HTERT RPE-1 (cell line): Measurements from ENCODE around the gene POLR1A.

Experiments
- in situ Hi-C: fragments of 300-500 bp; cut with MboI; formaldehyde crosslinking; loops from 4 replicates; pipeline ENCODE4 v1.14.3; 2020; ENCODE audit warnings: low sequenced_read_pairs

Gene POLR1A

DNA sequence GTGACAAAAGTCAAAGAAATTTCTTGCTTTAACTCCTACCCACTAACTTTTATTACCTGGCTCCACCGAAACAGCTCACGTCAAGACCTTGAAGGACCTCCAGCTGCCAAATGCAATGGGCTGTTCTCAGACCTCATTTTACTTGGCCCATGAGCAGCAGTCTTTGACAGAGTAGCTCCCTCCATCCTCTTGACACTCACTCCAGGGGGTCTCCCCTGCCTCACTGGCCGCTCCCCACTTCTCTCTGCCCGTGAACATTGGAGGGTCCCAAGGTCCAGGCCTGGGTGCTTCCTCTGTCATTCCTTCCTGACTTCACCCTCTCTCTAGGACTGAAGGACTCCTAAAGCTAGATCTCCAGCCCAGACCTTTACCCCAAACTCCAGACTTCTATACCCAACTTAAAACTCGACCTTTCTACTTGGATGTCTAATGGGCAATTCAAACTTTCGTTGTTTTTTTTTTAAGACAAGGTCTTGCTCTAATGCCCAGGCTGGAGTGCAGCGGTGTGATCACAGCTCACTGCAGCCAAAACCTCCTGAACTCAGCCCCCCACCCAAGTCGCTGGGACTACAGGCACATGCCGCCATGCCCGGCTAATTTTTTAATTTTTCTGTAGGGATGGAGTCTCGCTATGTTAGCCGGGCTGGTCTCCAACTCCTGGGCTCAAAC lies 124.0 kb downstream of the POLR1A start:
- in situ Hi-C loops, result no loop called here

DNA sequence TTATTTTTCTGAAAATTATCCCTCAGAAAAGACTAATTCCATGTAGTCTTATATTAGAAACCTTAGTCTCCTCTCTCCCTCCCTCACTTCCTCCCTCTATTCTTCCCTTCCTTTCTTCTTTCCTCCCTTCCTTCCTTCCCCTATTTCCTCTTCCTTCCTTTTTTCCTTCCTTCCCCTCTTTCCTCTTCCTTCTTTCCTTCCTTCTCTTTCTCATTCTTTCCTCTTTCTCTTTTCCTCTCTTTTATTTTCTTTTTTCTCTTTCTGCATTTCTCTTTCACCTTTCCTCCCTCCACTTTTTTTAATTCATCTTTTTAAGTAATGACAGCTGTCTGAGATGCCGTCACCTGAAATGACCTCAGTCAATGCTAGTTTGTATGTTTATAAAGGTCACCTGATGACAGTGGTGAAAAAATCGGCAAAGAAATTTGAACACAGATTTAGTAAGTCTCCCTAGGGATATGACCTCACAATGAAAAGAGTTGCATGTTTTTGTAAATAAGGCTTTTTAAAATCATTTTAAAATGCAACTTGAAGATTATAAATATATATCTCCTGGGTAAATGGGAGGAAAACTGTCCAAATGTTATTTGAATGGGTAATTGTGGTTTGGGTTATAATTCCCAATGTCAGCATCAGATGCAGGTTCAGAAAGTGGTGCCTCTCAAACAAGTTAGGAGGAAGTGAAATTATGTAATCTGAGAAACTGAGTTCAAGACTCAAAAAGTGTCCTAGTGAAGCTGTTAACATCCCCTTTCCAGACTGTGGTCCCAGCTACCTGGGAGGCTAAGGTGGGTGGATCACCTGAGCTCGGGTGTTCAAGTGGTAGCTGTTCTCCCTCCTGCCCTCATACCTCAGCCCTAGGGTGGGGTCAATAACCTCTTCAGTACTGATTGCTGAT lies 126.6 kb downstream of the POLR1A start:
- in situ Hi-C loops, result no loop called here

DNA sequence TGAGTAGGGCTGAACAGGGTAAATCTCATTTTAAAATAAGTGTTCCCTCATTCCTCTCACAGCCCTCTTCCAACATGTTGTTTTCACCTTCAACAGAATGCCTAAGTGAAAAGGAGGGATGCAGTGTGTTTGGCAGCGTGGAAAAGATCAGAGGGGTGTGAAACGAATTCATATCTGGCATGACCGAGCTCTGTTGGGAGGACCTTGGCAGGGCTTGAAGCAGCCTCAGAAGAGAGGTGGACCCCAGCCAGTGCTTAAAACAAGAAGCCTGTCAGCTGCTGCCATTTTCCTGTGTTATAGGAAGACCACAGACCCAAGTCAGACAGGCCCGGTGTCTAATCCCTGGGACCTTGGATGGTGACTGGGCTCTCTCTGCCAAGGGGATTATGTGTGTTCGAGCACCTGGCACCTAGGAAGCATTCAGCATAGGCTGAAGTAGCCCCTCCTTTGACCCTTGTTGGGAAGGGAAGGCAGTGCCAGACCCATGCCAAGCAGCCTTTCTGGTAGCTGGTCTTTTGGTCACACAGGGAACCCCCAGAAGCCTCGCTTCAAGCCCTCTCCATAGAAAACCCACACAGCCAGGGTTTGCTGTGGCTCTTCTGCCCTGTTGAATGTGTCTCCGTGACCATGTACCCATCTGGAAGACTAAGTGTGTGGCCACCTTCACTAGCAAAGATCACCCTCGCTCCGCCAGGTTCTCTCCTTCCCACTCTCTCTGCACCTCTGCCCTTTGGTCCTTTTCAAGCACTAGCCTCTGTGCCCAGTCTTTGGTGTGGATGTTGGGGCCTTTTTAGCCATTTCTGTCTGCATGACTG lies 129.4 kb downstream of the POLR1A start:
- in situ Hi-C loops, result no loop called here

DNA sequence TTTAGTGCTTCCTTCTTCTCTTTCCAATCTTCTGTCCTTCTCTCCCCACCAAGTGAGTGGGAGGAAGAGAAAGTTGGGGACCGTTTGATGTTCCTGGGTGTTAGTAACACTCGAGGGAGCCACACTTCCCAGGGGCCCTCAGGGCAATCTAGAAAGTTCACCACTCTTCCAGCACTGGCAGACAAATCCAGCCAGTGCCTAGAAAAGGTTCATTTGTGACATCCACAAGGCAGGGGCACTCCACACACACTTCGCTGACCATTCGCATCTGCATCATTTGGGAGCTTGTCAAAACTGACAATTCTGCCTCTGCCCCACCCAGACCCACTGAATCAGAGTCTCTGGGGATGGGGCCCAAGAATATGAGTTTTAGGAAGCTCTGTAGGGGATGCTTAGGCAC lies 130.1 kb downstream of the POLR1A start:
- in situ Hi-C loops, result no loop called here

DNA sequence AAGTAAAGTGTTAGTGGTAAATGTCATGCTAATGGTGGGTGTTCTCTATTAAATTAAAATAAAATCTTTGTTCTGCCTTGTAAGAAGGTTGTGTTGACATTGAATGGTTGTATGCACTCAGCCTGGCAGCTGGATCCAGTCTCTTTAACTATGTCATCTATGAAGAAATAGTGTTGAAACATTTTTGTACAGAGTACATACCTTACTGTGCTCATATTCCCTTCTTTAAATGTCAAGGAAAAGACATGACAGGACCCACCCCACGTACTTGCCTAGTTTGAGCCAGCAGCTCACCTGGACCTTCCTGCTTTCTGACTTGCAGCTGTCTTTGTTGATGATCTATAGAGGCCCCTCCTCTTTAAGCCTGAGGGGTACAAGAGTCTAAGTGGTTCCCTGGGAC lies 131.3 kb downstream of the POLR1A start:
- in situ Hi-C loops, result no loop called here

DNA sequence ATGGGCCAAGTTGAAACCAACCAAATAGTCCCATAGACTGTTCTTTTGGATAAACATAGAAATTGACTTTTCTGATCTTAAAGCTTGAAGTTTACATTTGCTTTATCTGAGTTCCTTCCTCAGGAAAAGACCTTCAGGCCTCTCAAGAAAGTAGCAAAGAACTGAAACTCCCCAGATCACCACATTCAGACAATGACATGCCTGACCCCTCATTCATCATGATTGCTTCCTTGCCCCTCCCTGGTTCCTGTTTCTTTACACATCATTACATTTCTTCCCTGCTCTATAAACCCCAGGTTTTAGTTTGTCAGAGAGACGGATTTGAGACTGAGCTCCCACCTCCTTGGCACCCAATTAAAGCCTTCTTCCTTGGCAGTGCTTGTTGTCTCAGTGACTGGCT lies 133.3 kb downstream of the POLR1A start:
- in situ Hi-C loops, result no loop called here

DNA sequence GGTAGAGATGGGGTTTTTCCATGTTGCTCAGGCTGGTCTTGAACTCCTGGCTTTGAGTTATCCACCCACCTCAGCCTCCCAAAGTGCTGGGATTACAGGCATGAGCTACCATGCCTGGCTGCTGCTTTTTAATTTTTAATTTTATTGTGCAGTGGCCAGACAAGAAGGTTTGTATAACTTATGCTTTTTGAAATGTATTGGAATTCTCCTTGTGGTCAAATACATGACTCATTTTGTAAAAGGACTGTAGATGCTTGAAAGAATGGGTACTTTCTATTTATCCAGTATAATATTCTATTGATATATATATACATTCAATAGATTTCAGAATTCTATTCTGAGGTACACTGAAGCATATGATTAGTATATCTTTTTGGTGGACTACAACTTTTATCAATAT lies 134.3 kb downstream of the POLR1A start:
- in situ Hi-C loops, result no loop called here
